Measurements from ENCODE around the gene ABCA1. TPM values are rescaled to one million over a fixed set of nuclear protein-coding genes. Genes with fewer than 3 reads are reported as not detected.

Gene ABCA1
- total and polyA plus RNA-seq, 2 of the 4 experiments (the other 2 are of a cell fraction) = 5.8 to 52.2 TPM

DNA sequence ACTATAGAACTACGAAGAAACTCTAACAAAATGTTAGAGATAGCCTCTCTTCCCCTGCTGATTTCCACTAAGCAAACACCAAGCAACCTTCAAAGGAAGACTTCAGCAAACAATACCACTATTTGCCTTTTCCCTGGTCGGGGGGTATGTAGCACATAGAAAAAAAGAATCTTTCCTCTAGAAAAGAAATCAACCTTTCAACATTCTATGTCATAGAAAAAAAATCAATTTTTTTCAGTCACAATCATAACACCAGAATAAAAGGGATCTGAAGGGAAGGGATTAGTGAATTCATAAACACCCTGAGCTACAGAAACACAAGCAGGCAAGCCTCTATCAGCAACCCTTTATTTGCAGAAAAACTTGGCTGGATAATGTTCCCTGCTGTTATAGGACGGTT, 15.3 kb downstream of the ABCA1 start:
- ATAC-seq (ENCODE audit: low read depth) (no peak), DNase-seq (no peak)
- Histone ChIP-seq H2BK15ac (ENCODE audit: low read depth, low read length) (no peak overlapping the region), H3K4me2 (ENCODE audit: low read depth, low read length) (no peak overlapping the region), H3K4me1 (ENCODE audit: control insufficient read depth, insufficient read depth, low read length) (peaks cover 13% of the 10 kb centered on the region), H3K56ac (ENCODE audit: extremely low read depth, insufficient read depth, low read length) (no peak overlapping the region), H3K23ac (ENCODE audit: low read depth, low read length) (no peak overlapping the region), H3K18ac (ENCODE audit: low read depth, low read length) (no peak overlapping the region), H3K36me3 (ENCODE audit: control insufficient read depth, insufficient read depth, low read length) (no peaks in the 10 kb centered on the region), H4K91ac (ENCODE audit: insufficient read depth, low read depth, low read length) (no peak overlapping the region), H2BK120ac (ENCODE audit: low read depth, low read length) (no peak overlapping the region), H3K27ac (ENCODE audit: insufficient read depth, low read length) (no peak overlapping the region), H2AK9ac (replicated peaks; ENCODE audit: low read depth, low read length, poor library complexity) (no peak overlapping the region), H3K9me3 (ENCODE audit: control insufficient read depth, insufficient read depth, low read length) (no peaks in the 10 kb centered on the region), H4K5ac (ENCODE audit: low read depth, low read length) (no peak overlapping the region), H2BK5ac (ENCODE audit: low read depth, low read length, poor library complexity, severe bottlenecking) (no peak overlapping the region), H3K79me1 (ENCODE audit: low read depth in 1 of 2, low read length in 2 of 2) (peaks cover 33 to 66% of the 10 kb centered on the region in 2 experiments), H3K9me1 (ENCODE audit: insufficient read depth, low read length) (peaks cover 18% of the 10 kb centered on the region), H3K4ac (ENCODE audit: low read depth, low read length) (no peak overlapping the region), H4K20me1 (ENCODE audit: insufficient read depth, low read length) (peaks cover 79% of the 10 kb centered on the region), H3K14ac (replicated peaks; ENCODE audit: low read depth, low read length) (no peak overlapping the region), H3K27me3 (ENCODE audit: control insufficient read depth, insufficient read depth, low read length) (no peaks in the 10 kb centered on the region), H3K9ac (ENCODE audit: low read depth, low read length) (no peak overlapping the region), H3K4me3 (ENCODE audit: insufficient read depth, low read depth, low read length) (no peak overlapping the region), H2AK5ac (ENCODE audit: low read depth, low read length) (no peak overlapping the region), H2AFZ (replicated peaks; ENCODE audit: low read length, poor library complexity) (no peak overlapping the region), H4K8ac (ENCODE audit: low read depth in 2 of 2, low read length in 2 of 2) (no peak overlapping the region), H2BK20ac (ENCODE audit: low read depth, low read length) (no peak overlapping the region)
- intact Hi-C loops (cut with micrococcal nuclease) (no loop called here), in situ Hi-C loops (cut with MboI; ENCODE audit: low sequenced_read_pairs) (no loop called here), dilution Hi-C loops (cut with HindIII; ENCODE audit: low sequenced_read_pairs, unreplicated experiment) (no loop called here)
- ChIA-PET CTCF (no interaction called here), POLR2A (ENCODE audit: unreplicated experiment) (no interaction called here)
- no CpG with 5 or more reads among the region's 3 CpGs for WGBS, 2 experiments (ENCODE audit: extremely low coverage in 2 of 2, insufficient read length in 1 of 2)
- no TSS peak for BruUV-seq (replicated peaks)
- TF ChIP-seq POLR2A (IDR thresholded peaks at IDR 0.05; ENCODE audit: low read depth, low read length) = no peak
- no peak for TF ChIP-seq RAD21 (IDR thresholded peaks at IDR 0.05; ENCODE audit: low read length)
- TF ChIP-seq MXI1 (IDR thresholded peaks at IDR 0.05; ENCODE audit: borderline replicate concordance, low read depth, low read length) = no peak
- TF ChIP-seq, protein P1, sequence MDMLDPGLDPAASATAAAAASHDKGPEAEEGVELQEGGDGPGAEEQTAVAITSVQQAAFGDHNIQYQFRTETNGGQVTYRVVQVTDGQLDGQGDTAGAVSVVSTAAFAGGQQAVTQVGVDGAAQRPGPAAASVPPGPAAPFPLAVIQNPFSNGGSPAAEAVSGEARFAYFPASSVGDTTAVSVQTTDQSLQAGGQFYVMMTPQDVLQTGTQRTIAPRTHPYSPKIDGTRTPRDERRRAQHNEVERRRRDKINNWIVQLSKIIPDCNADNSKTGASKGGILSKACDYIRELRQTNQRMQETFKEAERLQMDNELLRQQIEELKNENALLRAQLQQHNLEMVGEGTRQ (IDR thresholded peaks at IDR 0.05; ENCODE audit: low read depth, low read length) = no peak
- TF ChIP-seq SMC3 (IDR thresholded peaks at IDR 0.05; ENCODE audit: low read depth, low read length) = no peak
- TF ChIP-seq RCOR1 (IDR thresholded peaks at IDR 0.05; ENCODE audit: insufficient replicate concordance, low read length) = no peak
- TF ChIP-seq RFX5 (IDR thresholded peaks at IDR 0.05; ENCODE audit: low read depth, low read length) = no peak
- no peak for TF ChIP-seq MAFK (IDR thresholded peaks at IDR 0.05; ENCODE audit: low read depth, low read length)
- no peak for TF ChIP-seq CHD1 (IDR thresholded peaks at IDR 0.05; ENCODE audit: low read depth, low read length)
- TF ChIP-seq CEBPB (IDR thresholded peaks at IDR 0.05; ENCODE audit: low read depth, low read length) = no peak
- TF ChIP-seq, protein P2, sequence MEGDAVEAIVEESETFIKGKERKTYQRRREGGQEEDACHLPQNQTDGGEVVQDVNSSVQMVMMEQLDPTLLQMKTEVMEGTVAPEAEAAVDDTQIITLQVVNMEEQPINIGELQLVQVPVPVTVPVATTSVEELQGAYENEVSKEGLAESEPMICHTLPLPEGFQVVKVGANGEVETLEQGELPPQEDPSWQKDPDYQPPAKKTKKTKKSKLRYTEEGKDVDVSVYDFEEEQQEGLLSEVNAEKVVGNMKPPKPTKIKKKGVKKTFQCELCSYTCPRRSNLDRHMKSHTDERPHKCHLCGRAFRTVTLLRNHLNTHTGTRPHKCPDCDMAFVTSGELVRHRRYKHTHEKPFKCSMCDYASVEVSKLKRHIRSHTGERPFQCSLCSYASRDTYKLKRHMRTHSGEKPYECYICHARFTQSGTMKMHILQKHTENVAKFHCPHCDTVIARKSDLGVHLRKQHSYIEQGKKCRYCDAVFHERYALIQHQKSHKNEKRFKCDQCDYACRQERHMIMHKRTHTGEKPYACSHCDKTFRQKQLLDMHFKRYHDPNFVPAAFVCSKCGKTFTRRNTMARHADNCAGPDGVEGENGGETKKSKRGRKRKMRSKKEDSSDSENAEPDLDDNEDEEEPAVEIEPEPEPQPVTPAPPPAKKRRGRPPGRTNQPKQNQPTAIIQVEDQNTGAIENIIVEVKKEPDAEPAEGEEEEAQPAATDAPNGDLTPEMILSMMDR (conservative IDR thresholded peaks at IDR 0.05; ENCODE audit: low read depth, low read length) = no peak
